GM12875 (cell line): ENCODE measurements around the gene TROAP.

Experiments
- H3K4me3 ChIP-seq: one replicate; pipeline ENCODE4 v1.5.1; 2011; ENCODE audit warnings: low read depth, low read length, control low read depth
- CTCF ChIP-seq: IDR thresholded peaks from 2 replicates; pipeline ENCODE4 v1.5.1; 2011; ENCODE audit warnings: low read depth, mild to moderate bottlenecking, control low read depth, inconsistent platforms, low read length, moderate library complexity, borderline replicate concordance; ENCODE audit not compliant: insufficient read depth

TROAP gene

GRCh38 chr12:49288922-49289555, 34.0 kb upstream of the TROAP start:
- no peak overlapping the region for H3K4me3 ChIP-seq
- no peak for TF ChIP-seq CTCF

DNA sequence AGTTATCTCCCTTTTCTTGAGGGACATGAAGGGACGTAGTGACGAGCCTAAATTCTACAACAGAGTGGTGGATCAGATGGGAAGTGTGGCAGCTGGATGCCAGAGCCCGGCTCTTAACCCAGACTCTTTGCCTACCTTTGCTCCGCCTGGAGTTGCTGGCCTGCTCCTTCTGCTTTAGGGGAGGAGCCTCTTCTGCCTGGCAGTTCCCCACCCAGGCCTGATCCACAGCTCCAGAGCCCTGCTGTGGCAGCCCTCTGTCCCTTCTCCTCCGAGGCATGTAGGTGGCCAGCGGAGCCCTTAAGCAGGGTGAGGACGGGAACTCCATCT, 30.4 kb upstream of the TROAP start:
- no peak overlapping the region for H3K4me3 ChIP-seq
- no peak for TF ChIP-seq CTCF

- no peak for TF ChIP-seq CTCF
- H3K4me3 ChIP-seq: no peak overlapping the region
Observed at GRCh38 chr12:49293056-49293956, 29.7 kb upstream of the TROAP start.

DNA sequence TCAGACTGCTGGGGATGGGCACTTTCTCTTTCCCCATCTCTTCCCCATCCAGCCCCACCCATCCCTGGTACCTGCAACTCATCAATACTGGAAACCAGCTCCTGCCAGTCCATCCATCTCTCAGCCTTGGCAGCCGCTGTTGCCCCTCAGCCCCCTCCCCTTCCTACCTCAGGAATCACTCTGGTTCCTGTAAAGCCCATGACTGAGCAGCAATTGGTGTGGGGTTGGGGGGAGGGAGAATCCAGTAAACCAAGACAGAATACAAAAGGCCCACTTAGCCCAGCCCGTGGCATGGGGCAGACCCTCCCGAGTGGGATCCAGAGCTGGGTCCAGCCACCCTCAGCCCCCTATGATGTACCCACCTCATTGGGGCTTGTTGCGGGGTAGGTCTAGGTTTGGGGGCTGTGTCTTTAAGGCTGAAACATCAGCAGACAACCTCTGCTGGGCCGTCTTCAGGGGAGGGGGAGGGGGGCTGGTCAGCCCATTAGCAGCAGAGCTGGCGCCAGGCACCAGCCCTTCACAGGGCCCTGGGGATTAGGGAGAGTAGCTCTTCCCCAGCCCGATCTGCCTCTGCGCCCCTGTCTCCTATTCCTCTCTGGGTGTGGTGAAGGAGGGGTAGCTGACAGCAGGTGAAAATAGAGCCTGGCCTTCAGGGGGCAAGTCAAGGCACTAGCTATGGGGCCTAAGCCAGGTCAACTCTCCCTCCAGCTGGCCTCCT, 28.8 kb upstream of the TROAP start:
- no peak for TF ChIP-seq CTCF
- H3K4me3 ChIP-seq: no peak overlapping the region

GRCh38 chr12:49294804-49295081, 28.3 kb upstream of the TROAP start:
- no peak overlapping the region for H3K4me3 ChIP-seq
- no peak for TF ChIP-seq CTCF

DNA sequence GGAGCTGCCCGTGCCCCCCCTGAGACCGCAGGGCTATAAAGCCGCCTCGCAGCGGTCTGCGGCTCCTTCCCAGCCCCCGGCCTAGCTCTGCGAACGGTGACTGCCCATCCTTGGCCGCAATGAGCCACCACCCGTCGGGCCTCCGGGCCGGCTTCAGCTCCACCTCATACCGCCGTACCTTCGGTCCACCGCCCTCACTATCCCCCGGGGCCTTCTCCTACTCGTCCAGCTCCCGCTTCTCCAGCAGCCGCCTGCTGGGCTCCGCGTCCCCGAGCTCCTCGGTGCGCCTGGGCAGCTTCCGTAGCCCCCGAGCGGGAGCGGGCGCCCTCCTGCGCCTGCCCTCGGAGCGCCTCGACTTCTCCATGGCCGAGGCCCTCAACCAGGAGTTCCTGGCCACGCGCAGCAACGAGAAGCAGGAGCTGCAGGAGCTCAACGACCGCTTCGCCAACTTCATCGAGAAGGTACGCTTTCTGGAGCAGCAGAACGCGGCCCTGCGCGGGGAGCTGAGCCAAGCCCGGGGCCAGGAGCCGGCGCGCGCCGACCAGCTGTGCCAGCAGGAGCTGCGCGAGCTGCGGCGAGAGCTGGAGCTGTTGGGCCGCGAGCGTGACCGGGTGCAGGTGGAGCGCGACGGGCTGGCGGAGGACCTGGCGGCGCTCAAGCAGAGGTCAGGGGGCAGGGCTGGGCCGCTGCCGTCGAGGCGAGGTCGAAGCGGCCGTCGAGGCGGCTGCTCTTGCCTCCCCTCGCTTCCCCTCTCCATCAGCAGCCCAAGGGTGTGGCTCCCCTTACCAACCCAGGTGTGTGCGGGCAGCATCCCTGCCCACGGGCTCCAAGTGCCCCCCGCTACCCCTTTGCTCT, 27.7 kb upstream of the TROAP start, which contains the start of gene PRPH:
TSS of gene PRPH (plus strand) at position 66 of the 855 bp plus-strand sequence. CDS start at position 120, 54 bp downstream.
- TF ChIP-seq CTCF: no peak
- no peak within 1 kb of the TSS for H3K4me3 ChIP-seq
